ENCODE measurements around the gene CSE1L. TPM values are rescaled to one million over a fixed set of nuclear protein-coding genes. Genes with fewer than 3 reads are reported as not detected.
"Not testable (repeated sequence)": the region's sequence is repeated elsewhere in the genome, so short reads cannot be mapped to it uniquely, and the experiment has no call there.

CSE1L gene
- total RNA-seq, 2 experiments from 2014 or later = 30.0 to 30.1 TPM

- DNase-seq = peak in 1 of 14 experiments; percentile 3
- no peak overlapping the region for H3K27ac ChIP-seq (ENCODE audit: low read depth in 1 of 2, low read length in 2 of 2)
- no peak overlapping the region for H3K4me3 ChIP-seq (ENCODE audit: low read length)
- H3K36me3 Mint-ChIP-seq (ENCODE audit: low read depth) = peaks cover 72% of the 10 kb centered on the region
- H3K9me3 Mint-ChIP-seq = no peaks in the 10 kb centered on the region
- H3K36me3 ChIP-seq (ENCODE audit: insufficient read depth, low read length) = peaks cover 68% of the 10 kb centered on the region
- H3K4me1 Mint-ChIP-seq (ENCODE audit: low read depth) = no peaks in the 10 kb centered on the region
- no peak overlapping the region for H3K27ac Mint-ChIP-seq
- no peaks in the 10 kb centered on the region for H3K27me3 ChIP-seq (ENCODE audit: control insufficient read depth in 1 of 2, insufficient read depth in 2 of 2, low read length in 2 of 2)
- intact Hi-C loops (cut with DNase I, micrococcal nuclease) = loop anchor here in 1 of 2 experiments (5.0 kb wide), 1 partner anchor 48 kb away; no protein-coding TSS in a partner anchor
- CTCF ChIA-PET = no interaction called here
- no peaks in the 10 kb centered on the region for H3K27me3 Mint-ChIP-seq
- POLR2A ChIA-PET = no interaction called here
- no peak overlapping the region for H3K4me3 Mint-ChIP-seq
- no peak for TF ChIP-seq CTCF (IDR thresholded peaks at IDR 0.05)
- no peaks in the 10 kb centered on the region for H3K4me1 ChIP-seq (ENCODE audit: insufficient read depth, low read length)
- ATAC-seq (ENCODE audit: poor library complexity) = no peak
- H3K9me3 ChIP-seq (ENCODE audit: control insufficient read depth in 1 of 2, insufficient read depth in 1 of 2, low read length in 2 of 2) = no peaks in the 10 kb centered on the region
Observed at GRCh38 chr20:49024220-49024619, 21.9 kb upstream of the CSE1L start.

- H3K9me3 ChIP-seq (ENCODE audit: control insufficient read depth in 1 of 2, insufficient read depth in 1 of 2, low read length in 2 of 2); H3K27me3 ChIP-seq (ENCODE audit: control insufficient read depth in 1 of 2, insufficient read depth in 2 of 2, low read length in 2 of 2); H3K4me3 ChIP-seq (ENCODE audit: low read length); ATAC-seq (ENCODE audit: poor library complexity); DNase-seq; H3K27ac Mint-ChIP-seq; H3K9me3 Mint-ChIP-seq; H3K27ac ChIP-seq (ENCODE audit: low read depth in 1 of 2, low read length in 2 of 2); H3K4me1 ChIP-seq (ENCODE audit: insufficient read depth, low read length); H3K4me1 Mint-ChIP-seq (ENCODE audit: low read depth); H3K27me3 Mint-ChIP-seq; H3K4me3 Mint-ChIP-seq; intact Hi-C loops (cut with DNase I, micrococcal nuclease): not testable (repeated sequence)
- H3K36me3 Mint-ChIP-seq (ENCODE audit: low read depth) = peaks cover 68% of the 10 kb centered on the region
- H3K36me3 ChIP-seq (ENCODE audit: insufficient read depth, low read length) = peaks cover 75% of the 10 kb centered on the region
- ChIA-PET CTCF (interaction anchor here (0.5 kb wide), 1 partner anchor 16 kb away, joined by 3 read pairs; no protein-coding TSS in a partner anchor), POLR2A (interaction anchor here (1.3 to 1.7 kb wide), 2 partner anchors 9 to 18 kb away, joined by 3 to 4 read pairs; partner anchors contain the start of gene CSE1L)
Observed at GRCh38 chr20:49028177-49028576, 17.9 kb upstream of the CSE1L start.

GRCh38 chr20:49028684-49029083 is 17.4 kb upstream of the CSE1L start:
- no peaks in the 10 kb centered on the region for H3K9me3 Mint-ChIP-seq
- H3K4me1 ChIP-seq (ENCODE audit: insufficient read depth, low read length) = no peaks in the 10 kb centered on the region
- no peaks in the 10 kb centered on the region for H3K27me3 Mint-ChIP-seq
- no peaks in the 10 kb centered on the region for H3K4me1 Mint-ChIP-seq (ENCODE audit: low read depth)
- H3K9me3 ChIP-seq (ENCODE audit: control insufficient read depth in 1 of 2, insufficient read depth in 1 of 2, low read length in 2 of 2) = no peaks in the 10 kb centered on the region
- intact Hi-C loops (cut with DNase I, micrococcal nuclease) = no loop called here
- TF ChIP-seq CTCF (IDR thresholded peaks at IDR 0.05) = no peak
- no peak overlapping the region for H3K4me3 Mint-ChIP-seq
- ATAC-seq (ENCODE audit: poor library complexity) (no peak), DNase-seq (no peak)
- H3K27ac ChIP-seq (ENCODE audit: low read depth in 1 of 2, low read length in 2 of 2) = no peak overlapping the region
- no peak overlapping the region for H3K4me3 ChIP-seq (ENCODE audit: low read length)
- H3K27ac Mint-ChIP-seq = no peak overlapping the region
- H3K27me3 ChIP-seq (ENCODE audit: control insufficient read depth in 1 of 2, insufficient read depth in 2 of 2, low read length in 2 of 2) = no peaks in the 10 kb centered on the region
- H3K36me3 Mint-ChIP-seq (ENCODE audit: low read depth) = peaks cover 71% of the 10 kb centered on the region
- peaks cover 77% of the 10 kb centered on the region for H3K36me3 ChIP-seq (ENCODE audit: insufficient read depth, low read length)
- ChIA-PET POLR2A (interaction anchor here (1.3 to 1.7 kb wide), 2 partner anchors 9 to 18 kb away, joined by 3 to 4 read pairs; partner anchors contain the start of gene CSE1L), CTCF (no interaction called here)

GRCh38 chr20:49029203-49029602 is 16.9 kb upstream of the CSE1L start:
- peaks cover 75% of the 10 kb centered on the region for H3K36me3 ChIP-seq (ENCODE audit: insufficient read depth, low read length)
- H3K4me3 ChIP-seq (ENCODE audit: low read length) = no peak overlapping the region
- DNase-seq (no peak), ATAC-seq (ENCODE audit: poor library complexity) (no peak)
- ChIA-PET POLR2A (interaction anchor here (1.3 to 1.7 kb wide), 2 partner anchors 8 to 17 kb away, joined by 3 to 4 read pairs; partner anchors contain the start of gene CSE1L), CTCF (no interaction called here)
- Mint-ChIP-seq H3K4me3 (no peak overlapping the region), H3K36me3 (ENCODE audit: low read depth) (peaks cover 71% of the 10 kb centered on the region), H3K4me1 (ENCODE audit: low read depth) (no peaks in the 10 kb centered on the region), H3K9me3 (no peaks in the 10 kb centered on the region), H3K27me3 (no peaks in the 10 kb centered on the region), H3K27ac (no peak overlapping the region)
- no peaks in the 10 kb centered on the region for H3K4me1 ChIP-seq (ENCODE audit: insufficient read depth, low read length)
- TF ChIP-seq CTCF (IDR thresholded peaks at IDR 0.05) = no peak
- intact Hi-C loops (cut with DNase I, micrococcal nuclease) = no loop called here
- no peak overlapping the region for H3K27ac ChIP-seq (ENCODE audit: low read depth in 1 of 2, low read length in 2 of 2)
- no peaks in the 10 kb centered on the region for H3K9me3 ChIP-seq (ENCODE audit: control insufficient read depth in 1 of 2, insufficient read depth in 1 of 2, low read length in 2 of 2)
- H3K27me3 ChIP-seq (ENCODE audit: control insufficient read depth in 1 of 2, insufficient read depth in 2 of 2, low read length in 2 of 2) = no peaks in the 10 kb centered on the region

Measured in CD4-positive, alpha-beta T cell (primary cell).